Gastroesophageal sphincter (tissue), 3 donors: Measurements from ENCODE around the gene ZNF695.

Experiments used
- EP300 ChIP-seq: sonication (generic); formaldehyde crosslinking; IDR thresholded peaks from one replicate; pipeline ENCODE4 v1.6.1; 2017; ENCODE audit warnings: antibody characterized with exemption, mild to moderate bottlenecking
- POLR2A ChIP-seq, 2 donors: fragments of 450-650 bp; IDR thresholded peaks; one replicate each; pipeline ENCODE4 v1.6.1; 2017; ENCODE audit warnings: antibody characterized with exemption in 2 of 2, mild to moderate bottlenecking in 2 of 2, moderate library complexity in 1 of 2
- POLR2AphosphoS5 ChIP-seq: sonication (generic); formaldehyde crosslinking; IDR thresholded peaks from one replicate; pipeline ENCODE4 v1.6.1; 2017; ENCODE audit warnings: antibody characterized with exemption
- TF ChIP-seq, protein P1 (sequence below), 4 experiments: fragments of 200-600 bp in 2 of 4; fragments of 450-650 bp in 2 of 4; sonication (generic) in 1 of 4; IDR thresholded peaks; one replicate each; pipeline ENCODE4 v1.5.1; 2017 to 2019; ENCODE audit warnings: antibody characterized with exemption in 4 of 4, mild to moderate bottlenecking in 2 of 4, moderate library complexity in 2 of 4

- TF ChIP-seq, protein P1, sequence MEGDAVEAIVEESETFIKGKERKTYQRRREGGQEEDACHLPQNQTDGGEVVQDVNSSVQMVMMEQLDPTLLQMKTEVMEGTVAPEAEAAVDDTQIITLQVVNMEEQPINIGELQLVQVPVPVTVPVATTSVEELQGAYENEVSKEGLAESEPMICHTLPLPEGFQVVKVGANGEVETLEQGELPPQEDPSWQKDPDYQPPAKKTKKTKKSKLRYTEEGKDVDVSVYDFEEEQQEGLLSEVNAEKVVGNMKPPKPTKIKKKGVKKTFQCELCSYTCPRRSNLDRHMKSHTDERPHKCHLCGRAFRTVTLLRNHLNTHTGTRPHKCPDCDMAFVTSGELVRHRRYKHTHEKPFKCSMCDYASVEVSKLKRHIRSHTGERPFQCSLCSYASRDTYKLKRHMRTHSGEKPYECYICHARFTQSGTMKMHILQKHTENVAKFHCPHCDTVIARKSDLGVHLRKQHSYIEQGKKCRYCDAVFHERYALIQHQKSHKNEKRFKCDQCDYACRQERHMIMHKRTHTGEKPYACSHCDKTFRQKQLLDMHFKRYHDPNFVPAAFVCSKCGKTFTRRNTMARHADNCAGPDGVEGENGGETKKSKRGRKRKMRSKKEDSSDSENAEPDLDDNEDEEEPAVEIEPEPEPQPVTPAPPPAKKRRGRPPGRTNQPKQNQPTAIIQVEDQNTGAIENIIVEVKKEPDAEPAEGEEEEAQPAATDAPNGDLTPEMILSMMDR (IDR thresholded peaks at IDR 0.05) = no peak
- TF ChIP-seq EP300 (no peak), POLR2A (IDR thresholded peaks at IDR 0.05) (no peak), POLR2AphosphoS5 (no peak)
These were observed 35.9 kb downstream of the ZNF695 start for GRCh38 chr1:246971969-246972368.
